ENCODE data around the gene TTBK2.
"Not testable (repeated sequence)": the region's sequence is repeated elsewhere in the genome, so short reads cannot be mapped to it uniquely, and the experiment has no call there.

Gene TTBK2

DNA sequence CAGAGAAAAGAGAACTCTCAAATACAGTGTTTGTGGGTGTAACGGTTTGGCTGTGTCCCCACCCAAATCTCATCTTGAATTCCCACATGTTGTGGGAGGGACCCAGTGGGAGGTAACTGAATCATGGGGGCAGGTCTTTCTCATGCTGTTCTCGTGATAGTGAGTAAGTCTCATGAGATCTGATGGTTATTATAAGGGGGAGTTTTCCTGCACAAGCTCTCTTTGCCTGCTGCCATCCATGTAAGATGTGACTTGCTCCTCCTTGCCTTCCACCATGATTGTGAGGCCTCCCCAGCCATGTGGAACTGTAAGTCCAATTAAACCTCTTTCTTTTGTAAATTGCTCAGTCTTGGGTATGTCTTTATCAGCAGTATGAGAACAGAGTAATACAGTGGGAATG lies 158.8 kb downstream of the TTBK2 start:
- not testable (repeated sequence) for H3K4me3 ChIP-seq (ENCODE audit: low read depth, low read length); H3K9ac ChIP-seq (ENCODE audit: low read depth, low read length); H3K36me3 ChIP-seq (ENCODE audit: control insufficient read depth, insufficient read depth, low read length); H3K27ac ChIP-seq (ENCODE audit: low read depth, low read length); H3K9me3 ChIP-seq (ENCODE audit: control insufficient read depth, insufficient read depth, low read length); H3K4me1 ChIP-seq (ENCODE audit: control insufficient read depth, insufficient read depth, low read length); H3K27me3 ChIP-seq (ENCODE audit: control insufficient read depth, insufficient read depth, low read length)

DNA sequence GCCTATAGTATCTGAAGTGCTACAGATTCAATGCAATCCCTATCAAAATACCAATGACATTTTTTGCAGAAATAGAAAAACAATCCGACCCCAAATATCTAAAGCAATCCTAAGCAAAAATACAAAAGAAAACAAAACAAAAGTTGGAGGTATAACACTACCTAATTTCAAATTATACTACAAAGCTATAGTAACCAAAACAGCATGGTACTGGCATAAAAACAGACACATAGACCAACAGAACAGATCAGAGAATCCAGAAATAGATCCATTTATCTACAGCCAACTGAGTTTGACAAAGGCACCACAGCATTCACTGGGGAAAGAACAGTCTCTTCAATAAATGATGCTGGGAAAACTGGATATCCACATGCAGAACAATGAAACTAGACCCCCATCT lies 159.8 kb downstream of the TTBK2 start:
- no peaks in the 10 kb centered on the region for H3K36me3 ChIP-seq (ENCODE audit: control insufficient read depth, insufficient read depth, low read length)
- no peaks in the 10 kb centered on the region for H3K27me3 ChIP-seq (ENCODE audit: control insufficient read depth, insufficient read depth, low read length)
- no peak overlapping the region for H3K4me3 ChIP-seq (ENCODE audit: low read depth, low read length)
- no peak overlapping the region for H3K9ac ChIP-seq (ENCODE audit: low read depth, low read length)
- H3K4me1 ChIP-seq (ENCODE audit: control insufficient read depth, insufficient read depth, low read length), result no peaks in the 10 kb centered on the region
- H3K9me3 ChIP-seq (ENCODE audit: control insufficient read depth, insufficient read depth, low read length), result peaks cover 6% of the 10 kb centered on the region; the same call in 1 of the 2 replicates
- H3K27ac ChIP-seq (ENCODE audit: low read depth, low read length), result no peak overlapping the region

DNA sequence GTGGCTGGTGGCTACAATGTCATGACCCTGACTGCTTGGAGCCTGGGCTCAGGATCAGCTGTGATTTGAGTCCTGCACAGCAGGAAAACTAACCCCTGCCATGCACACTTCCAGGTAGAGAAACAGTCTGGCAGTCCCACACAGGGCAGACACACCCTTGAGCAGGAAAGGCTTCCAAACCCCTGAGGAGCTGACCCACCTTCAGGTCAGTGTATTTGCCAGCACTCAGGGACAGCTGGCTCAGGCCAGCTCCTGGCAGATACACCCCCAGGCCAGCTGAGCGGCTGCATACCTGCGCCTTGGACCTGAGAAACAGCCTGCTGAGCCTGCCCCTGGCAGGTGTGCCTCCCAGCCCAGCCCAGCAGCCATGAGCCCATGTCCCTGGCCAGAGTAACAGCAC lies 161.5 kb downstream of the TTBK2 start:
- H3K27ac ChIP-seq (ENCODE audit: low read depth, low read length), result no peak overlapping the region
- no peaks in the 10 kb centered on the region for H3K4me1 ChIP-seq (ENCODE audit: control insufficient read depth, insufficient read depth, low read length)
- no peak overlapping the region for H3K4me3 ChIP-seq (ENCODE audit: low read depth, low read length)
- no peaks in the 10 kb centered on the region for H3K27me3 ChIP-seq (ENCODE audit: control insufficient read depth, insufficient read depth, low read length)
- peaks cover 6% of the 10 kb centered on the region; the same call in 1 of the 2 replicates for H3K9me3 ChIP-seq (ENCODE audit: control insufficient read depth, insufficient read depth, low read length)
- no peak overlapping the region for H3K9ac ChIP-seq (ENCODE audit: low read depth, low read length)
- H3K36me3 ChIP-seq (ENCODE audit: control insufficient read depth, insufficient read depth, low read length), result no peaks in the 10 kb centered on the region

DNA sequence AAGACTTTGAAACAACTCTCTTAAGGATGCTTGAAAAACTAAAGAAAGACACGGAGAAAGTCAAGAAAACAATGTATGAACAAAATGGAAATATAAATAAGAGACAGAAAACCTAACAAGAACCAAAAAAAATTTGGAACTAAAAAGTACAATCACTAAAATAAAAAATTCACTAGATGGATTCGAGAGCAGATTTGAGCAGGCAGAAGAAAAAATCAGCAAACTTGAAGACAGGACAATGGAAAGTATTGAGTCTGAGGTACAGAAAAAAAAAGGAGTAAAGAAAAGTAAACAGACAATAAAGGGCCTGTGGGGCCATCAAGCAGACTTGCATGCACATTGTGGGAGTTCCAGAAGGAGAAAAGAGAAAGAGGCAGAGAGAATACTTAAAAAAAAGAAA lies 170.3 kb downstream of the TTBK2 start:
- no peaks in the 10 kb centered on the region for H3K27me3 ChIP-seq (ENCODE audit: control insufficient read depth, insufficient read depth, low read length)
- no peaks in the 10 kb centered on the region for H3K9me3 ChIP-seq (ENCODE audit: control insufficient read depth, insufficient read depth, low read length)
- H3K36me3 ChIP-seq (ENCODE audit: control insufficient read depth, insufficient read depth, low read length), result peaks cover 17% of the 10 kb centered on the region; the same call in 1 of the 2 replicates

DNA sequence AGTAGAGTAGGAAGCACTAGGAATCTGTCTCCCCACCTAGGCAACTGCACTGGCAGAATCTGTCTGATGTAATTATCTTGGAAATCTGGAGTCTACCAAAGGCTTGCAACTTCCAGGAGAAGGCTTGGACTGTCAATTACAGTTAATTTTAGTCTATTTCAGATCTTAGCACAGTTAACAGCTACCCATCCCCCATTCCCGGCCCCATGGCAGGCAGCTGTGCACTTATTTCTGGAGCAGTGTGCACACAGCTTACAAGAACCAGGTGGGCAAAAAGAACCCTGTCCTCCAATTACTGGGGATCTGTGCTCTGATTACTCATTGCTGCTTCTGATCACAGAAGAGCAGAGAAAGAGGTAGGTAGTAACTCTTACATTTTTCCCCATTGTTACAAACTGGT lies 171.3 kb downstream of the TTBK2 start:
- H3K27me3 ChIP-seq (ENCODE audit: control insufficient read depth, insufficient read depth, low read length), result no peaks in the 10 kb centered on the region
- H3K4me3 ChIP-seq (ENCODE audit: low read depth, low read length), result no peak overlapping the region
- no peaks in the 10 kb centered on the region for H3K4me1 ChIP-seq (ENCODE audit: control insufficient read depth, insufficient read depth, low read length)
- no peak overlapping the region for H3K9ac ChIP-seq (ENCODE audit: low read depth, low read length)
- H3K9me3 ChIP-seq (ENCODE audit: control insufficient read depth, insufficient read depth, low read length), result no peaks in the 10 kb centered on the region
- H3K36me3 ChIP-seq (ENCODE audit: control insufficient read depth, insufficient read depth, low read length), result peaks cover 17% of the 10 kb centered on the region; the same call in 1 of the 2 replicates
- H3K27ac ChIP-seq (ENCODE audit: low read depth, low read length), result no peak overlapping the region

More for the DNA sequence above, 170.3 kb downstream of the TTBK2 start:
- Histone ChIP-seq H3K9ac (ENCODE audit: low read depth, low read length) (no peak overlapping the region), H3K4me3 (ENCODE audit: low read depth, low read length) (no peak overlapping the region), H3K4me1 (ENCODE audit: control insufficient read depth, insufficient read depth, low read length) (no peaks in the 10 kb centered on the region), H3K27ac (ENCODE audit: low read depth, low read length) (no peak overlapping the region)

DNA sequence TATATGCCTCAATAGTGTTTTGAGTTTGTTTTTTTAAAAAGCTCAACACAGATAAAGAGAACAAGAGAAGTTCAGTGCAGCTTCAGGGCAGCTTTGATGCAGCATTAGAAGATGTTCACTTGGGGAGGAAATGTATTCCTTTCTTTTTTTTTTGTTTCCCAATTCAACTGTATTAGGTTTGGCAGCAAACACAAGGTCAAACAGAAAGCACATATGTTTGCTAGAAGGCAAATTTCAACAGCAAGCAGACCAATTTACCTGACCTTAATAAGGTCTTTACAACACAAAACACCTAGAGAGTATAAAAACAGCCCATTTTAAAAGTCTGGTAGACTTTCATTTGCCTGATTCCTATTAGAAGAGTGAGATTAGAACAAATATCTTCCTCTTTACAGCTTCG lies 176.4 kb downstream of the TTBK2 start:
- no peak overlapping the region for H3K4me3 ChIP-seq (ENCODE audit: low read depth, low read length)
- no peak overlapping the region for H3K27ac ChIP-seq (ENCODE audit: low read depth, low read length)
- peaks cover 3% of the 10 kb centered on the region; the same call in 1 of the 2 replicates for H3K36me3 ChIP-seq (ENCODE audit: control insufficient read depth, insufficient read depth, low read length)
- no peaks in the 10 kb centered on the region for H3K27me3 ChIP-seq (ENCODE audit: control insufficient read depth, insufficient read depth, low read length)
- no peak overlapping the region for H3K9ac ChIP-seq (ENCODE audit: low read depth, low read length)
- no peaks in the 10 kb centered on the region for H3K9me3 ChIP-seq (ENCODE audit: control insufficient read depth, insufficient read depth, low read length)
- H3K4me1 ChIP-seq (ENCODE audit: control insufficient read depth, insufficient read depth, low read length), result no peaks in the 10 kb centered on the region

DNA sequence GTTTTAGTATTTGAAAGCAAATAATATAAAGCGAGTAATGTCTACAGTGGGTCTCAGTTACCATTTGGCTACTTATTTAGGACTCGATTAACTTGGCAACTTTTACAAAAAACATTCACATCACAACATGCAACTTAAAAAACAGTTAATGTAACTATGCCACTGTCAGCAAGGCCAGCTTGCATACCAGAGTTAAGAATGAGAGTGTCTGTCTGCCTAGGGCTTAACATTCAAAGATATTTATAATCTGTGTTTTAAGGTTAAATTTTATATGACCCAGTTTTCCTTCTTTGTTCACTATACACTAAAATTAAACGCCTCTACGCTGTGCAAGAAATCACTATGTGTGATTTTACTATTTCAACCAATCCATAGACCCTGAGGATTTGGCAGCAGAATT lies 178.4 kb downstream of the TTBK2 start:
- H3K4me1 ChIP-seq (ENCODE audit: control insufficient read depth, insufficient read depth, low read length), result peaks cover 3% of the 10 kb centered on the region; the same call in 1 of the 2 replicates
- H3K27ac ChIP-seq (ENCODE audit: low read depth, low read length), result no peak overlapping the region
- H3K36me3 ChIP-seq (ENCODE audit: control insufficient read depth, insufficient read depth, low read length), result peaks cover 3% of the 10 kb centered on the region; the same call in 1 of the 2 replicates

DNA sequence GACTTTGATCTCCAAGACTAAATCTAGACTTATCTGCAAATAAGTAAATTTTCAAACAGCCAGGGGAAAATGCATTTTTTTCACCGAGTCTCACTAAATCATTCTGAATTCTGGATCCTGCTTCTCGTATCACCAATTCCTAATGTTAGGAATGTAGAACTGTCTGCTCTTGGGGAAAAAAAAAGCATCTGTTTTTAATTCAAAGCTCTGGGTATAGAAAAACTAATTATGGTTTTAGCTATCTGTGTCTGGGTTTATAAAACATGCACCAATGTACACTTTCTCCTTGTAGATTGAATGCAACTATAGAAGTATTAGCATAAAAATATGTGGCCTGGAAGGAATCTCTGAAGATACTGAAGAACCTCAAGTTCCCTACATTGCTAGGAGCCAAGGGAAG lies 178.9 kb downstream of the TTBK2 start:
- Histone ChIP-seq H3K27ac (ENCODE audit: low read depth, low read length) (no peak overlapping the region), H3K4me1 (ENCODE audit: control insufficient read depth, insufficient read depth, low read length) (peaks cover 3% of the 10 kb centered on the region; the same call in 1 of the 2 replicates), H3K4me3 (ENCODE audit: low read depth, low read length) (no peak overlapping the region), H3K36me3 (ENCODE audit: control insufficient read depth, insufficient read depth, low read length) (peaks cover 3% of the 10 kb centered on the region; the same call in 1 of the 2 replicates), H3K9me3 (ENCODE audit: control insufficient read depth, insufficient read depth, low read length) (no peaks in the 10 kb centered on the region), H3K9ac (ENCODE audit: low read depth, low read length) (no peak overlapping the region), H3K27me3 (ENCODE audit: control insufficient read depth, insufficient read depth, low read length) (no peaks in the 10 kb centered on the region)

More for the DNA sequence above, 178.4 kb downstream of the TTBK2 start:
- H3K9ac ChIP-seq (ENCODE audit: low read depth, low read length), result no peak overlapping the region
- no peaks in the 10 kb centered on the region for H3K27me3 ChIP-seq (ENCODE audit: control insufficient read depth, insufficient read depth, low read length)
- no peaks in the 10 kb centered on the region for H3K9me3 ChIP-seq (ENCODE audit: control insufficient read depth, insufficient read depth, low read length)
- no peak overlapping the region for H3K4me3 ChIP-seq (ENCODE audit: low read depth, low read length)

DNA sequence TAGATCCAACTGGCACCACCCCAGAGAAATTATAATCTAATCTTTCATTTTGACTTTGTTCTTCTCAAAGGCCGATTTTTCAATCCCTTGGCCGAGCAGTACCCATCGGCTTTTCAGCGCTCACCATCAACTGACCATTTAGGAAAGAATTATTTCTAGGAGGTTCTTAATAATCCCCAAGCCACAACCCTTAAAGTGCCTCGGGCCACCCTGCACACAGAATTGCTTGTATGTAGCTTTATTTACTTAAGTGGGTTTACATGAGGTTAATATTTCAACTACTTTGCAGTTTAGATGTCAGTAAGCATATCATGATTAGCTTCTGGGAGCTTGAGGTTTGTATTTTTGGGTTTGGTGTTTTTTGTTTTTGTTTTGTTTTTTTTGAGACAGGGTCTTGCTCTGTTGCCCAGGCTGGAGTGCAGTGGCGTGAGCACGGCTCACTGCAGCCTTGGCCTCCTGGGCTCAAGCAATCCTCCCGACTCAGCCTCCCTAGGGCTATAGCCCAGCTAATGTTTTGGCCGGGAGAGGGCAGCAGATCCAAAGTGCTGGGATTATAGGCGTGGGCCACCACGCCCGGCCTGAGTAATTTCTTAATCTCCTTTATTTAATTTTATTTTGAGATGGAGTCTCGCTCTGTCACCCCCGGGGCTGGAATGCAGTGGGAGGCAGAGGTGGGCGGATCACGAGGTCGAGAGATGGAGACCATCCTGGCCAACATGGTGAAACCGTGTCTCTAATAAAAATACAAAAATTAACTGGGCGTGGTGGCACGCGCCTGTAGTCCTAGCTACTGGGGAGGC lies 182.8 kb downstream of the TTBK2 start:
- H3K27ac ChIP-seq (ENCODE audit: low read depth, low read length), result peak overlapping the region; percentile 83
- peaks cover 3% of the 10 kb centered on the region; the same call in 1 of the 2 replicates for H3K4me1 ChIP-seq (ENCODE audit: control insufficient read depth, insufficient read depth, low read length)
- H3K4me3 ChIP-seq (ENCODE audit: low read depth, low read length), result peak overlapping the region; percentile 72
- peak overlapping the region; percentile 63; the same call in 1 of the 2 replicates for H3K9ac ChIP-seq (ENCODE audit: low read depth, low read length)
- H3K36me3 ChIP-seq (ENCODE audit: control insufficient read depth, insufficient read depth, low read length), result peaks cover 27% of the 10 kb centered on the region
- H3K27me3 ChIP-seq (ENCODE audit: control insufficient read depth, insufficient read depth, low read length), result no peaks in the 10 kb centered on the region; the same call in 1 of the 2 replicates
- H3K9me3 ChIP-seq (ENCODE audit: control insufficient read depth, insufficient read depth, low read length), result no peaks in the 10 kb centered on the region

DNA sequence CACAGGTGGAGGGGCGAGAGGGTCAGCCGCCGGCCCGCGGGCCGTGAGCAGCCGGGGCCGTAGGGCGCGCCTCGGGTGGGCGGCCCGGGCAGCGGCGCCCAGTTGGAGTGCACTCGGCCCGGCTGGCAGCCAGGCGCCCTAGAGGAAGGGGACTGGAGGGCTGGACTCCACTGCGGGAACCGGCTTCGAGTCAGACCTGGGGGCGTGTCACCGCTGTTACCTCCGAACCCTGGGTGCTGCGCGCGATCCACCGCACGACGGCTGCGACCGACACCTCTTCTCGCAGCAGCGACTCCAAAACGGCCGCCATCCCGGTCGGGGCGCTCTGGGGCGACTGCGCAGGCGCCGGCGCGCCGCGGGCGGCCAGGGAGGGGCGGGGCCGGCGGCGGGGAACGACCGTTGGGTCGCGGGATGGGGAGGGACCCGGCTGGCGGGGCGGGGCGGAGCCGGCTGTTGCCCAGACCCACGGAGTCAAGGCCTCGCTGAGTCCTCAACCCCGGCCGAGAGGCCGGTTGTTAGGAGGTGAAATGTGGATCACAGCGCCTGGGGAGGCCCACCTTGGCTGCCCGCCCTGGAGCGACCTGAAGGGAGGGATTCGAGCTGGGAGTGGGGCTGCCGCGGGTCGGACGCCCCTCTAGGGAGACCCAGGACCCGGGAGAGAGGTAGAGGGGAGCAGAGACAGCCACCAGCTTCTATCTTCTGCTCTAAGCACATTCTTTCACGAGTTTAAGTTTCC lies 183.6 kb downstream of the TTBK2 start, which contains the start of gene CDAN1:
TSS of gene CDAN1 (minus strand) at position 336 of the 736 bp plus-strand sequence. CDS start at position 310, 26 bp downstream.
- Histone ChIP-seq H3K27ac (ENCODE audit: low read depth, low read length) (peak within 1 kb of the TSS; percentile 83), H3K4me3 (ENCODE audit: low read depth, low read length) (peak within 1 kb of the TSS; percentile 72), H3K9ac (ENCODE audit: low read depth, low read length) (peak within 1 kb of the TSS; percentile 63), H3K36me3 (ENCODE audit: control insufficient read depth, insufficient read depth, low read length) (peaks cover 34% of the 10 kb centered on the region), H3K4me1 (ENCODE audit: control insufficient read depth, insufficient read depth, low read length) (peaks cover 3% of the 10 kb centered on the region; the same call in 1 of the 2 replicates), H3K27me3 (ENCODE audit: control insufficient read depth, insufficient read depth, low read length) (no peaks in the 10 kb centered on the region; the same call in 1 of the 2 replicates), H3K9me3 (ENCODE audit: control insufficient read depth, insufficient read depth, low read length) (no peaks in the 10 kb centered on the region)
